HL-60 (cell line): ENCODE results near the gene COLEC12.

Experiments
- DNase-seq, 2 experiments: peaks; one replicate each; pipeline ENCODE4 v3.0.0-alpha.2; 2010 to 2020; ENCODE audit warnings: low read depth in 1 of 2, low spot score in 1 of 2
- H3K27ac ChIP-seq: fragments of 250-450 bp; sonication (Bioruptor Pico); replicated peaks from 2 replicates; pipeline ENCODE4 v1.5.1; 2020; ENCODE audit warnings: mild to moderate bottlenecking, moderate library complexity
- H3K27me3 ChIP-seq: fragments of 250-450 bp; sonication (Bioruptor Pico); 2 replicates; pipeline ENCODE4 v1.5.1; 2021; ENCODE audit warnings: mild to moderate bottlenecking, moderate library complexity; ENCODE audit not compliant: insufficient read depth, poor library complexity, severe bottlenecking
- H3K4me3 ChIP-seq: replicated peaks from 2 replicates; pipeline ENCODE4 v1.5.1; 2011; ENCODE audit warnings: mild to moderate bottlenecking, control low read depth, low read length; ENCODE audit not compliant: insufficient read depth
- GABPA ChIP-seq: IDR thresholded peaks from 2 replicates; pipeline ENCODE4 v1.6.1; 2012; ENCODE audit warnings: low read depth
- POLR2AphosphoS5 ChIP-seq: IDR thresholded peaks from 2 replicates; pipeline ENCODE4 v1.6.1; 2012; ENCODE audit warnings: low read depth
- REST ChIP-seq: IDR thresholded peaks from 2 replicates; pipeline ENCODE4 v1.6.1; 2012; ENCODE audit warnings: low read depth; ENCODE audit not compliant: insufficient replicate concordance
- SPI1 ChIP-seq: IDR thresholded peaks from 2 replicates; pipeline ENCODE4 v1.6.1; 2012; ENCODE audit warnings: low read depth, mild to moderate bottlenecking, borderline replicate concordance
- TF ChIP-seq, protein P1 (sequence below): IDR thresholded peaks from one replicate; pipeline ENCODE4 v1.5.1; 2011; ENCODE audit warnings: low read length, control low read depth, inconsistent platforms; ENCODE audit not compliant: insufficient read depth

Gene COLEC12

GRCh38 chr18:286515-287310 is 213.8 kb downstream of the COLEC12 start:
- Histone ChIP-seq H3K27ac (no peak overlapping the region), H3K27me3 (no peaks in the 10 kb centered on the region), H3K4me3 (no peak overlapping the region)
- DNase-seq, result peak in 1 of 2 experiments; percentile 57
- TF ChIP-seq GABPA, result no peak
- no peak for TF ChIP-seq POLR2AphosphoS5
- TF ChIP-seq, protein P1, sequence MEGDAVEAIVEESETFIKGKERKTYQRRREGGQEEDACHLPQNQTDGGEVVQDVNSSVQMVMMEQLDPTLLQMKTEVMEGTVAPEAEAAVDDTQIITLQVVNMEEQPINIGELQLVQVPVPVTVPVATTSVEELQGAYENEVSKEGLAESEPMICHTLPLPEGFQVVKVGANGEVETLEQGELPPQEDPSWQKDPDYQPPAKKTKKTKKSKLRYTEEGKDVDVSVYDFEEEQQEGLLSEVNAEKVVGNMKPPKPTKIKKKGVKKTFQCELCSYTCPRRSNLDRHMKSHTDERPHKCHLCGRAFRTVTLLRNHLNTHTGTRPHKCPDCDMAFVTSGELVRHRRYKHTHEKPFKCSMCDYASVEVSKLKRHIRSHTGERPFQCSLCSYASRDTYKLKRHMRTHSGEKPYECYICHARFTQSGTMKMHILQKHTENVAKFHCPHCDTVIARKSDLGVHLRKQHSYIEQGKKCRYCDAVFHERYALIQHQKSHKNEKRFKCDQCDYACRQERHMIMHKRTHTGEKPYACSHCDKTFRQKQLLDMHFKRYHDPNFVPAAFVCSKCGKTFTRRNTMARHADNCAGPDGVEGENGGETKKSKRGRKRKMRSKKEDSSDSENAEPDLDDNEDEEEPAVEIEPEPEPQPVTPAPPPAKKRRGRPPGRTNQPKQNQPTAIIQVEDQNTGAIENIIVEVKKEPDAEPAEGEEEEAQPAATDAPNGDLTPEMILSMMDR, result peak; percentile 32

DNA sequence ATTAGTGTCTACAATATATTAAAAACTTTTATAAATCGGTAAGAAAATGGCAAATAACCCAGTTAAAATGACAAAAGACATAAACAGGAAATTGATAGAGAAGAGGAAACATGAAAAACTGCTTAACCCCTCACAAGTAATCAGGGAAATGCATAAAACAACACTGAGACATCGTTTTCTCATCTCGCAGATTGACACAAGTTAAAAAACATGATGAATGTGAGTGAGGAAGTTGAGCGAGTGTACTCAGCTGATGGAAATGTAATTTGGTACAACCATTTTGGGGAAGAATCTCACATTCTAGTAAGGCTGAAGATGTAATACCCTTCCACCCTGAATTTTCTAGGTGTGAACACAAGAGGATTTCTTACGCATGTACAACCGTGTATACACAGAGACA is 214.7 kb downstream of the COLEC12 start:
- no peak for DNase-seq
- TF ChIP-seq POLR2AphosphoS5 (no peak), SPI1 (peak; percentile 24; the same call in 1 of the 2 replicates)
- Histone ChIP-seq H3K27ac (no peak overlapping the region), H3K27me3 (no peaks in the 10 kb centered on the region), H3K4me3 (no peak overlapping the region)

- Histone ChIP-seq H3K27me3 (no peaks in the 10 kb centered on the region), H3K4me3 (no peak overlapping the region), H3K27ac (no peak overlapping the region)
- peak in 1 of 2 experiments; percentile 24 for DNase-seq
- no peak for TF ChIP-seq REST
- TF ChIP-seq GABPA, result no peak
- TF ChIP-seq SPI1, result no peak
- TF ChIP-seq POLR2AphosphoS5, result no peak
- TF ChIP-seq, protein P1, result no peak
These were observed 225.0 kb downstream of the COLEC12 start for GRCh38 chr18:275486-275885.

DNA sequence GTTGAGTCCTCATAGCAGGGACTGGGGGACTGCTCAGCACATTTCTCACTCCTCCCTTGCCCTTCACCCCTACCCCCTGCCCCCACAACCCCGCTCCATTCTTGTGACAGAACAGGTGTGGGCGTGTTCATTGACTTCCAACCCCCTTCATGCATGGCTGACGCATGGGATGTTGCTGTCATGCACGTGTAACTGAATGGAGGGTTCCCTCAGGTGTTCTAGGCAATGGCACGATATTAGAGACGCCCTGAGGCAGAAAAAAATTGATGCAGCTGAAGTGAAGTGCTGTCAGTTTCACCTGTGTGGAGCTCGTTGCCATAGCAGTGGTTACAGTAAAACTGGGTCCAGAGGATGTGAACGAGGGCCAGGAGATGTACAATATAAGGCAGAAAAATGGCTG is 226.2 kb downstream of the COLEC12 start:
- H3K27ac ChIP-seq, result no peak overlapping the region
- H3K4me3 ChIP-seq, result no peak overlapping the region
- TF ChIP-seq POLR2AphosphoS5, result no peak
- TF ChIP-seq SPI1, result no peak
- no peaks in the 10 kb centered on the region for H3K27me3 ChIP-seq
- no peak for DNase-seq

- no peak for DNase-seq
- TF ChIP-seq SPI1, result no peak
- TF ChIP-seq, protein P1, result no peak
- TF ChIP-seq POLR2AphosphoS5, result no peak
- TF ChIP-seq REST, result no peak
- TF ChIP-seq GABPA, result no peak
- Histone ChIP-seq H3K27me3 (no peaks in the 10 kb centered on the region), H3K4me3 (no peak overlapping the region), H3K27ac (no peak overlapping the region)
These were observed 227.0 kb downstream of the COLEC12 start for GRCh38 chr18:273525-273924.
